HG02884 (cell line): ENCODE data around the gene UMODL1.
A peak's percentile ranks its signal among the peaks of the same experiment; 100 is the strongest.
"Not testable (repeated sequence)": the region's sequence is repeated elsewhere in the genome, so short reads cannot be mapped to it uniquely, and the experiment has no call there.

ENCODE experiments used
- ATAC-seq: cut with Tn5 transposase; IDR thresholded peaks from one replicate; pipeline ENCODE4 v1.9.1; 2021; ENCODE audit warnings: mild to moderate bottlenecking, moderate library complexity; ENCODE audit not compliant: unreplicated experiment

UMODL1 gene

DNA sequence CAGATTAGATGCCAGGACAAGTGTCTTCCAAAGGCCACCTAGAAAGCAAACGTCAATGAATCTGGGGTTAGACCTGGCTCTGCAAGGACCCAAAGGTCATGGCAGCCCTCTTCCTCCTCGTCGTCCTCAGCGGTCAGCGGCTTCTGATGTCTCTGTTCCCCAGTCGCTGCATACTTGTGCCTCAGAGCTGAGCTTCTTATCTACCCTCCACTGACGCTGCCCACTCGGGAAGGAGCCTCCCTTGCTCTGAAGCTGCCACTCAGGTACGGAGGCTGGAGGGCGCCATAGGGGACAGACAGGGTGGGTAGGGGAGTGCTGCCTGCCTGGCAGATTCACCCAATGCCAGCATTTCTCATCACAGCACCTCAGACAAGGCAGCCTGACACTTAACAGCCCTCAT, 11.4 kb upstream of the UMODL1 start:
- ATAC-seq = no peak

DNA sequence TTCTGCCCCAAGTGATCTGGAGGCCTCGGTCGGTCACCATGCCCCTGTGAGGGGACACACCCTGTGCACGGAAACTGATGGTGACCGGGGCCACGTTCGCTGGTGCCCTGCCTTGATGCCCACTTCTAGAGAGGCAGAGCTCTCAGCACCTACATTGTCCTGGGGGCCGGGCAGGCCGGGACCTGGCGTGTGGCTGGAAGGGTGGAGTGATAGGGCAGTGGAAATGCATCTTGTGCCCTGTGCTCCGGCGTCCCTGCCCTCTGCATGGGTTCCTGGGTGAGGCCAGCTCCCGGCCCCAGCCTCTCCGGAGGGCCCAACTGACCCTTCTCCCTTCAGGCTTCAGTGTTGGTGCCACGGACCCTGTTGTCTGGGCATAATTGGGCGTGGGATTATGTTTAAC, 11.0 kb upstream of the UMODL1 start:
- no peak for ATAC-seq

DNA sequence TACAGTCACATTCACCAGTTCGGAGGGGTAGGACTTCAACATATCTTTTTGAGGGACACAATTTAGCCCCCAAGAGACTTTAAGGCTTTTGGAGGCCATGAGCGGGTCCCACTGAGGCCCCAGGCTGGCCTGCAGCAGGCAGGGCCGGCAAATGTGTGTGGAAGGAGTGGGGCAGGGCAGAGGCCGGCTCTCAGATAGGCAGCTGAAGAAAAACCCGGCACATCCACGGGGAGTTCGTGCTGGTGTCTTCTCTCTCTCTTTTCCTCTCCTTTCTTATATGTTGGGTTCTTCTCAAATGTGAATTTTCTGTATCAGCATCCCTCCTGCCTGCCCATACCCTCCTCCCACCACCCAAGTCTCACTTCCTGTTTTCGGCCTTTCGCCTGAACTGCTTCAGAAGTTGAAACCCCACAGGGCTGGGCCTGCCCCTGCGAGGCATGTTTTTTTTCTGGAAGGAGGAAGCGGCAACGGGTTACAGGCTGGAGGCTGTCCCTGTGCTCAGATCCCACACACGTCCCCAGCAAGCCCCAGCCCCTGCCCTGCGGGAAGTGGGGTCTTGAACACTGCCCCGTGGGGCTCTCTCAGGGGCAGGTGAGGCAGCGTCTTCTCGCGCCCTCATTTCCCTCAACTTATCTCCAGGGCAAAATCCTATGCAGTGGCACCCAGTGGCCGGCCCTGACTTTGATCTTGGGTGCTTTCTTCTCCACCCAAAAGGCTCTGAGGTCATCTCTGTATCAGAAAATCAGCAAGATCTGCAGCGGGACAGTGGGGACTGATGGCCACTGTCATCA, 9.7 kb upstream of the UMODL1 start:
- ATAC-seq = peak; percentile 47

GRCh38 chr21:42061986-42062235, 9.2 kb upstream of the UMODL1 start:
- no peak for ATAC-seq

- ATAC-seq = peak; percentile 42
Measured at GRCh38 chr21:42062236-42063022, 8.7 kb upstream of the UMODL1 start.

DNA sequence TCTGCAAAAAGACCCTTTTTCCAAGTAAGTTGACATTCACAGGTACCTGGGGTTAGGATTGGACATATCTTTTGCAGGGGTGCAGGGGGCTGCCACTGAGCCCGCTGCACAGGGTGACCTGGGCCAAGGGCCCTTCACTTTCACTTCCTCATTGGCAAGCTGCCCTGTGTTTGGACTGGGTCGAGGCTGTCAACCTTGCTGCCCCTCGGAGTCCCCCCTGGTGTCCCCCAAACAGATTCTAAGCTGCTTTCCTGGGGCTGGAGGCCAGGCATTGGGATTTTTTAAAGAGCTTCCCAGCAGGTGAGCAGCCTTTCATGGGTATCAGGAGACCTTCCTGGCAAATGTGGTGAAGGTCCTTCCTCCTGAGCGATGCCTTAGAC, 7.9 kb upstream of the UMODL1 start:
- no peak for ATAC-seq

- ATAC-seq = no peak
Measured at GRCh38 chr21:42063571-42064521, 7.3 kb upstream of the UMODL1 start.

DNA sequence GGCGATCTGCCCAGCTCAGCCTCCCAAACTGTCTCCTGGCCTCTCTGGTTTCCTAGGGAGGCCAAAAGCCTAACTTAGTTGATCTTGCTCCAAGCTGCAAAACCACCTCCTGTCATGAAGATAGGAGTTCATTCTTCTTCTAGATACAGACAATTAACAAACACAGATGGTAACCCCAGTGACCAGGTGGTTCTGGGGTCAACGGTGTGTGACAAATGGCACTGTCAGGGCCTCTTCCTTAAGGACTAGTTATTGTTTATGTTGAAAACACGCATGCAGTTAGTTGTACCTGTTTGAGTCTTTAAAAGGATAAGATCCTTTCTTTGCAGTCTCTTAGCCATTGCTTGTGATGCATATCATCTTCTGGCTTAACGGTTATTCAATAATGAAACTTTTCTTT, 4.6 kb upstream of the UMODL1 start:
- ATAC-seq = no peak

- ATAC-seq = no peak
Measured at GRCh38 chr21:42067531-42068255, 3.4 kb upstream of the UMODL1 start.

DNA sequence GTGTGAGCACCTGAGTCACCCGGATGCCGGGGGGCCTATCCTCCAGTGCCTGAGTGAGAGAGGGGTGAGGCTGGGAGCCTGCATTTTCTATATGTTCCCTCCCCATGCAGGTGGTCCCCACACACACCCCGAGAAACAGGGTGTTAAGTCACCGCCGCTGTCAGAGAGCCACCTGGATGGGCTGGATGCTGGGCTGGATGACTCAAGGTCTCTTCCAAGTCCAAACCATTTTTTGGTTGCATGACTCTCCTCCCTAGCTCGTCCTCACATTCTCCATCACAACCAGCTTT, 2.9 kb upstream of the UMODL1 start:
- ATAC-seq = no peak

- ATAC-seq = no peak
Measured at GRCh38 chr21:42068592-42068991, 2.5 kb upstream of the UMODL1 start.

GRCh38 chr21:42069327-42069726, 1.8 kb upstream of the UMODL1 start:
- ATAC-seq = no peak

- ATAC-seq = no peak
Measured at GRCh38 chr21:42069843-42070242, 1.3 kb upstream of the UMODL1 start.

- ATAC-seq = no peak
Measured at GRCh38 chr21:42073145-42074099, 2.3 kb downstream of the UMODL1 start.

DNA sequence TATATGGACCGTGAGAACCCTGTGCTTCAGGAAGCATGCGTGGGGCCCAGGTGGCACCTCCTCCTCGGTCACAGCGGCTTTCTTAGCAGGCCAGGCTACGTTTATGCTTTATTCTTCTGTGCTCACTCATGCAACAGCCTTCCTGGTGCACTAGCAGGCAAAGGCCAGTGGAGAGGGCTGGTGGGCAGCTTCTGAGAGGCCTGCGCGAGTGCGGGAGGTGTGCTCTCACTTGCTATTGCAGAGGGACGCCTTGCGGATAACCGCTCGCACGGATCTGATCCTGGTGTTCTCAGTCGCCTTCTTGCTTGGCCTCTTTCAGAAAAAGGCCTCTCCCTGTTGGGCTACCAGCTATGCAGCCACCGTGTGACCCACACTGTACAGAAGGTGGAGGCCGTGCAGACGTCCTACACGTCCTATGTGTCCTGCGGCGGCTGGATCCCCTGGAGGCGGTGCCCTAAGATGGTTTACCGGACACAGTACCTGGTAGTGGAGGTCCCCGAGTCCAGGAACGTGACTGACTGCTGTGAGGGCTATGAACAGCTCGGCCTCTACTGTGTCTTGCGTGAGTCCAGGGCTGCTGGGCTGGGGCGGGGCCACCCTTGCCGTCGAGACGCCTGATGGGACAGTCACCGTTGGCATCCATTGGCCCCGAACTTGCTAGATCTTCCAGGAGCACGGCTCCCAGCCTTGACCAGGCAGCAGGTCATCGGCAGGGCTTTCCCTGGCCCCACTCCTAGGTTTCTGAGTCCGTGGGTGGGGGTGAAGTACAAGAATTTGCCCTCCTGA, 4.8 kb downstream of the UMODL1 start:
- no peak for ATAC-seq

DNA sequence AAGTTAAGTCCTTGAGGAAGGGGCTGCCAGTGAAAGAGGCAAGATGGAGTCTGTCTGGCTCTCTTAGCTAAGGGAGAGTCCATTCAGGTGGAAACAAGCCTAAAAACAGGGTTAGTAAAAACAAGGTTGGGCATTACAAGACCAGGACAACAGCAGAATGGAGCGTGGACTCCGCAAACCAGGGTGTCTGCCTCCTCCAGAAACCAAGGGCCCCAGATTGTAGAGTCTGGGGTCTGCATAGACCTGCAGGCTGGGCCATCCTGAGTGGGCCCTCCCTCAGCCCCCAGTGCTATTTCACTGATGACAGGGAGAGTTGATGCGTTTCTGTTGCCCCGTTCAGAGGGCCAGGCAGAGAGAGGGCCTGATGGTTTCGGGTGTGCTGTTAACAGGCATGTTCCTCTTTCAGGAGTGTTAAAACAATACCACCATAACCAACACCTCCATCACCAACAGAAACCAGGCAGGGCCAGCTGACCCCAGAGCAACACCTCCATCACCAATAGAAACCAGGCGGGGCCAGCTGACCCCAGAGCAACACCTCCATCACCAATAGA, 6.6 kb downstream of the UMODL1 start:
- ATAC-seq = peak; percentile 68

- not testable (repeated sequence) for ATAC-seq
Measured at GRCh38 chr21:42078247-42079007, 7.3 kb downstream of the UMODL1 start.
